ENCODE results near the gene STK32B. TPM values are rescaled to one million over a fixed set of nuclear protein-coding genes. Genes with fewer than 3 reads are reported as not detected.

The STK32B gene
- polyA plus RNA-seq, 1 experiment, result 4.3 TPM

DNA sequence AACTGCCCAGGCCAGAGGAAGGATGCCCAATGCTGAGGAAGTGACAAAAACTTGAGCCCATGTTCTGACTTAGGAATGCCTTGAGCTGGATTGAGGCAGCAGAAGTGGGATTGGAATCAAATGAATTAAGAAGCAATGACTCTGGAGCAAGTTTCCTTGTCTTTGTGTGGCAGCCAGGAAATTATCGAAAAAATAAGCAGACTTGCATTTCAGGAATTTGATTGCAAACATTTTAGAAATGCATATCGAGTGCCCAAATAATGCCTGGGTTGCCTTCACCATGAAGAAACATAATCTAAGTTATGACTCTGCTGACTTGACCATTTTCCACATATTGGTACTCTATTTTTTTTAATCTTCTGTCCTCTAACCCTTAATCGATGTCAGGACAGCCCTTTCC is 41.5 kb upstream of the STK32B start:
- Histone ChIP-seq H3K27me3 (ENCODE audit: control insufficient read depth, insufficient read depth, low read length) (peaks cover 8% of the 10 kb centered on the region), H3K27ac (ENCODE audit: low read depth, low read length) (no peak overlapping the region), H3K4me3 (ENCODE audit: low read depth, low read length) (no peak overlapping the region), H3K9me3 (ENCODE audit: control insufficient read depth, insufficient read depth, low read length) (no peaks in the 10 kb centered on the region)
- DNase-seq (ENCODE audit: low read depth, low spot score), result no peak
- TF ChIP-seq CTCF (IDR thresholded peaks at IDR 0.05; ENCODE audit: low read depth, low read length), result no peak
- ChIA-PET POLR2A (no interaction called here), CTCF (no interaction called here)

DNA sequence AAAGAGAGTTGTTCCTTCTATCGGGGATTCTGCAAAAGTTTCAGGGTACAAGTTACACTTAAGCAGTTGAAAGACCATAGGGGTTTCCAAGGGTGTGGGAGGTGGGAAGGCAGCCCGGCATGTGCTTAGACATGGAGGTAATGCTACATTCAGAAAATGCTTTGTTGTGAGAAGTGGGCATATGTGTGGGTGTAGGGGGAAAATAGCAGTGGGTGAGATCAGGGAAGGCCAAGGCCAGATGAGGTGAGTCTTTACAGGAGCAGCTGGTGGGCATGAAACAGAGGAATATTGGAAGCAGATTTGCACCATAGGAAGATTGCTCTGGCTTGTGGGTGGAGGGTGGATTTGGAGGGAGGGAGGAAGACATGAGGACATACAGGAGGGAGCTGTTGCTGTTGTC is 40.3 kb upstream of the STK32B start:
- CTCF ChIA-PET, result no interaction called here
- peaks cover 9% of the 10 kb centered on the region for H3K27me3 ChIP-seq (ENCODE audit: control insufficient read depth, insufficient read depth, low read length)

DNA sequence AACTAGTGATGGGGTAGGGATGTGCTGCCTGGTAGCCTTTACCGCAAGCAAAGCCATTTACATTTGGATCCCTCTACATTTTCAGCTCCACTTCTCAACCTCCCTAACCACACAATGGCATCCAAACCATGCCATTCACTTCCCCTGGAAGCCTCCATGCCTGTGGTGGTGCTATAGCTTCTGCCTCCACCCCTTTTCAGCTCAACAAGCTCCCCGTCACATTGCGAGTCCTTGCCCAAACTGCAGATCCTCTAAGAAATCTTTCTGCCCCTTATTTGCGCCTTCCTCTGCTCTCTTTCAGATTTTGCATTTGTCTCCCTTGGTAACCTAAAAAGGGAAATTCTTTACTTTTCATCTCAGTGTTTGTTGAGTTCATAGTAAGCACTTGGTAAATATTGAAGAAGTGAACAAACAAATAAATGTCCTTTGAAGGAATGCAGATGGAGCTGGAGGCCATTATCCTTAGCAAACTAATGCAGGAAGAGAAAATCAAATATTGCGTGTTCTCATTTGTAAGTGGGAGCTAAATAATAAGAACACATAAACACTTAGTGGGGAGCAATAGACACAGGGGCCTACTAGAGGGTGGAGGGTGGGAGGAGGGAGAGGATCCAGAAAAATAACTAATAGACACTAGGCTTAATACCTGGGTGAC is 38.9 kb upstream of the STK32B start:
- no peak for TF ChIP-seq CTCF (IDR thresholded peaks at IDR 0.05; ENCODE audit: low read depth, low read length)
- Histone ChIP-seq H3K9me3 (ENCODE audit: control insufficient read depth, insufficient read depth, low read length) (no peaks in the 10 kb centered on the region), H3K27me3 (ENCODE audit: control insufficient read depth, insufficient read depth, low read length) (peaks cover 15% of the 10 kb centered on the region), H3K4me3 (ENCODE audit: low read depth, low read length) (no peak overlapping the region), H3K27ac (ENCODE audit: low read depth, low read length) (no peak overlapping the region)
- CTCF ChIA-PET, result interaction anchor here (0.6 kb wide), 1 partner anchor 505 kb away, joined by 3 read pairs; no protein-coding TSS in a partner anchor
- DNase-seq (ENCODE audit: low read depth, low spot score), result no peak
- POLR2A ChIA-PET, result no interaction called here

More for the DNA sequence above, 40.3 kb upstream of the STK32B start:
- no peaks in the 10 kb centered on the region for H3K9me3 ChIP-seq (ENCODE audit: control insufficient read depth, insufficient read depth, low read length)
- H3K27ac ChIP-seq (ENCODE audit: low read depth, low read length), result no peak overlapping the region
- no peak for TF ChIP-seq CTCF (IDR thresholded peaks at IDR 0.05; ENCODE audit: low read depth, low read length)
- DNase-seq (ENCODE audit: low read depth, low spot score), result no peak
- H3K4me3 ChIP-seq (ENCODE audit: low read depth, low read length), result no peak overlapping the region
- POLR2A ChIA-PET, result no interaction called here

DNA sequence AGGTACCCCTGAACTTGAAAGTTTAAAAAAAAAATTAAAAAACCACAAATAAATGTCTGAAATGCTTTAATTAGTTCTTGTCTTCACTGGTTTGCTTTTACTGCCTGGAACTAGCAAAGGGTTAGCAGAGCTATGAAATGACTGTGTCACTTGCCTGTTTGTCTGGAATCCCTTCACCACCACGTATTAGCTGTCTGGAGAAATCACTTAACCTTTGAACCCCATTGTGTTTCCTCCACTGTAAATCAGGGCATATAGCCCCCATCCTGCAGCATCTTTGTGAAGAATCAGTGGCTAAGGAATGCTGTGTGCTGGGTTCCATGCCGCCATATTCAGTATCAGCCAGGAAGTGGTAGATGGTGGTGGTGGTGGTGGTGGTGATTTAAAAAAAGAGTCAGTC is 38.3 kb upstream of the STK32B start:
- DNase-seq (ENCODE audit: low read depth, low spot score), result no peak
- ChIA-PET POLR2A (no interaction called here), CTCF (no interaction called here)
- Histone ChIP-seq H3K27ac (ENCODE audit: low read depth, low read length) (no peak overlapping the region), H3K9me3 (ENCODE audit: control insufficient read depth, insufficient read depth, low read length) (no peaks in the 10 kb centered on the region), H3K27me3 (ENCODE audit: control insufficient read depth, insufficient read depth, low read length) (peaks cover 15% of the 10 kb centered on the region), H3K4me3 (ENCODE audit: low read depth, low read length) (no peak overlapping the region)
- no peak for TF ChIP-seq CTCF (IDR thresholded peaks at IDR 0.05; ENCODE audit: low read depth, low read length)

GRCh38 chr4:5014007-5014682 is 37.1 kb upstream of the STK32B start:
- ChIA-PET CTCF (no interaction called here), POLR2A (no interaction called here)
- Histone ChIP-seq H3K9me3 (ENCODE audit: control insufficient read depth, insufficient read depth, low read length) (no peaks in the 10 kb centered on the region), H3K4me3 (ENCODE audit: low read depth, low read length) (no peak overlapping the region), H3K27me3 (ENCODE audit: control insufficient read depth, insufficient read depth, low read length) (peaks cover 17% of the 10 kb centered on the region), H3K27ac (ENCODE audit: low read depth, low read length) (no peak overlapping the region)
- no peak for DNase-seq (ENCODE audit: low read depth, low spot score)
- no peak for TF ChIP-seq CTCF (IDR thresholded peaks at IDR 0.05; ENCODE audit: low read depth, low read length)

Measured in AG04450 (cell line).